Effector memory CD8-positive, alpha-beta T cell (primary cell): ENCODE results near the gene HOXC10.

Experiments
- ATAC-seq: fragments of 150-1000 bp; cut with Tn5 transposase; replicated peaks from 2 replicates; pipeline ENCODE4 v1.10.0; 2021; ENCODE audit warnings: mild to moderate bottlenecking, moderate library complexity
- DNase-seq, 3 experiments: peaks; one replicate each; pipeline ENCODE4 v3.0.0; 2021
- H3K27ac Mint-ChIP-seq, 2 donors: one replicate each; pipeline ENCODE4 v1.8.0; 2022; ENCODE audit warnings: mild to moderate bottlenecking in 2 of 2, mixed read lengths in 2 of 2, moderate library complexity in 2 of 2
- H3K27me3 Mint-ChIP-seq, 2 donors: one replicate each; pipeline ENCODE4 v1.8.0; 2022; ENCODE audit warnings: mixed read lengths in 2 of 2
- H3K36me3 Mint-ChIP-seq: one replicate; pipeline ENCODE4 v1.8.0; 2022; ENCODE audit warnings: mild to moderate bottlenecking, moderate library complexity, mixed read lengths; ENCODE audit not compliant: insufficient read depth
- H3K4me1 Mint-ChIP-seq, 2 donors: one replicate each; pipeline ENCODE4 v1.8.0; 2022; ENCODE audit warnings: low read depth in 2 of 2, mixed read lengths in 2 of 2
- H3K4me3 Mint-ChIP-seq, 2 donors: one replicate each; pipeline ENCODE4 v1.8.0; 2022; ENCODE audit warnings: mild to moderate bottlenecking in 2 of 2, mixed read lengths in 2 of 2, moderate library complexity in 2 of 2
- H3K9me3 Mint-ChIP-seq, 2 donors: one replicate each; pipeline ENCODE4 v1.8.0; 2022; ENCODE audit warnings: mixed read lengths in 2 of 2

The HOXC10 gene

GRCh38 chr12:54022960-54023884 lies 38.3 kb downstream of the HOXC10 start:
- Mint-ChIP-seq H3K27me3 (peaks cover 59 to 76% of the 10 kb centered on the region in 2 donors), H3K4me3 (no peak overlapping the region), H3K36me3 (peaks cover 5% of the 10 kb centered on the region), H3K27ac (no peak overlapping the region), H3K4me1 (peaks cover 3 to 10% of the 10 kb centered on the region in 2 donors), H3K9me3 (no peaks in the 10 kb centered on the region)
- DNase-seq (no peak), ATAC-seq (no peak)

- peaks cover 0 to 13% of the 10 kb centered on the region in 2 donors for H3K4me1 Mint-ChIP-seq
- no peak overlapping the region for H3K4me3 Mint-ChIP-seq
- H3K36me3 Mint-ChIP-seq: peaks cover 3% of the 10 kb centered on the region
- H3K9me3 Mint-ChIP-seq: no peaks in the 10 kb centered on the region
- H3K27me3 Mint-ChIP-seq: peaks cover 65 to 85% of the 10 kb centered on the region in 2 donors
- ATAC-seq: no peak
- H3K27ac Mint-ChIP-seq: no peak overlapping the region
- no peak for DNase-seq
These were observed 39.2 kb downstream of the HOXC10 start for GRCh38 chr12:54024127-54024526.

- no peak for ATAC-seq
- Mint-ChIP-seq H3K4me3 (no peak overlapping the region), H3K27ac (no peak overlapping the region), H3K27me3 (peaks cover 70 to 91% of the 10 kb centered on the region in 2 donors), H3K36me3 (no peaks in the 10 kb centered on the region), H3K4me1 (peaks cover 0 to 17% of the 10 kb centered on the region in 2 donors), H3K9me3 (no peaks in the 10 kb centered on the region)
- DNase-seq: no peak
These were observed 39.8 kb downstream of the HOXC10 start for GRCh38 chr12:54024581-54025305.

- H3K36me3 Mint-ChIP-seq: peaks cover under 1% of the 10 kb centered on the region
- no peak for DNase-seq
- H3K27me3 Mint-ChIP-seq: peaks cover 80 to 100% of the 10 kb centered on the region in 2 donors
- H3K4me3 Mint-ChIP-seq: no peak overlapping the region
- H3K9me3 Mint-ChIP-seq: no peaks in the 10 kb centered on the region
- H3K4me1 Mint-ChIP-seq: peaks cover 0 to 19% of the 10 kb centered on the region in 2 donors
- ATAC-seq: no peak
- H3K27ac Mint-ChIP-seq: no peak overlapping the region
These were observed 40.8 kb downstream of the HOXC10 start for GRCh38 chr12:54025499-54026405.

GRCh38 chr12:54026640-54027441 lies 41.9 kb downstream of the HOXC10 start:
- H3K4me3 Mint-ChIP-seq: peak overlapping the region in 1 of 2 donors; percentile 11
- H3K9me3 Mint-ChIP-seq: no peaks in the 10 kb centered on the region
- H3K27me3 Mint-ChIP-seq: peaks cover 82 to 100% of the 10 kb centered on the region in 2 donors
- H3K4me1 Mint-ChIP-seq: peaks cover 0 to 15% of the 10 kb centered on the region in 2 donors
- no peak overlapping the region for H3K27ac Mint-ChIP-seq
- no peak for ATAC-seq
- H3K36me3 Mint-ChIP-seq: peaks cover 4% of the 10 kb centered on the region
- no peak for DNase-seq

GRCh38 chr12:54027442-54027786 lies 42.5 kb downstream of the HOXC10 start:
- H3K9me3 Mint-ChIP-seq: no peaks in the 10 kb centered on the region
- DNase-seq (no peak), ATAC-seq (no peak)
- peaks cover 0 to 15% of the 10 kb centered on the region in 2 donors for H3K4me1 Mint-ChIP-seq
- peaks cover 7% of the 10 kb centered on the region for H3K36me3 Mint-ChIP-seq
- H3K27me3 Mint-ChIP-seq: peaks cover 84 to 100% of the 10 kb centered on the region in 2 donors
- no peak overlapping the region for H3K4me3 Mint-ChIP-seq
- no peak overlapping the region for H3K27ac Mint-ChIP-seq

- H3K4me3 Mint-ChIP-seq: no peak within 1 kb of the TSS
- peaks cover 10 to 21% of the 10 kb centered on the region in 2 donors for H3K4me1 Mint-ChIP-seq
- H3K9me3 Mint-ChIP-seq: no peaks in the 10 kb centered on the region
- H3K27me3 Mint-ChIP-seq: peaks cover 88 to 100% of the 10 kb centered on the region in 2 donors
- DNase-seq (no peak), ATAC-seq (no peak)
- peaks cover 17% of the 10 kb centered on the region for H3K36me3 Mint-ChIP-seq
- no peak within 1 kb of the TSS for H3K27ac Mint-ChIP-seq
These were observed 43.6 kb downstream of the HOXC10 start, which contains the start of gene HOXC6 for GRCh38 chr12:54028314-54029201. TSS of gene HOXC6 (plus strand) at chr12:54028440. CDS start at chr12:54028522, 82 bp downstream.

- ATAC-seq (no peak), DNase-seq (no peak)
- H3K4me3 Mint-ChIP-seq: peak overlapping the region in 1 of 2 donors; percentile 31
- no peak overlapping the region for H3K27ac Mint-ChIP-seq
- peaks cover 14 to 23% of the 10 kb centered on the region in 2 donors for H3K4me1 Mint-ChIP-seq
- H3K27me3 Mint-ChIP-seq: peaks cover 80 to 100% of the 10 kb centered on the region in 2 donors
- H3K36me3 Mint-ChIP-seq: peaks cover 18% of the 10 kb centered on the region
- no peaks in the 10 kb centered on the region for H3K9me3 Mint-ChIP-seq
These were observed 44.8 kb downstream of the HOXC10 start for GRCh38 chr12:54029529-54030441.

GRCh38 chr12:54030442-54030801 lies 45.5 kb downstream of the HOXC10 start:
- Mint-ChIP-seq H3K4me3 (no peak overlapping the region), H3K27me3 (peaks cover 82 to 100% of the 10 kb centered on the region in 2 donors), H3K36me3 (peaks cover 22% of the 10 kb centered on the region), H3K4me1 (peaks cover 17 to 27% of the 10 kb centered on the region in 2 donors), H3K9me3 (no peaks in the 10 kb centered on the region), H3K27ac (no peak overlapping the region)
- DNase-seq: no peak
- ATAC-seq: no peak

- ATAC-seq (no peak), DNase-seq (no peak)
- H3K4me3 Mint-ChIP-seq: no peak overlapping the region
- peaks cover 17 to 27% of the 10 kb centered on the region in 2 donors for H3K4me1 Mint-ChIP-seq
- peaks cover 22% of the 10 kb centered on the region for H3K36me3 Mint-ChIP-seq
- H3K9me3 Mint-ChIP-seq: no peaks in the 10 kb centered on the region
- H3K27ac Mint-ChIP-seq: peak overlapping the region in 1 of 2 donors; percentile 23
- H3K27me3 Mint-ChIP-seq: peaks cover 82 to 100% of the 10 kb centered on the region in 2 donors
These were observed 46.0 kb downstream of the HOXC10 start for GRCh38 chr12:54030889-54031471.
